Ecto neural progenitor cell (in vitro differentiated cells): Measurements from ENCODE around the gene CD82.

ENCODE experiments used
- DNase-seq: peaks from one replicate; pipeline ENCODE4 v3.0.0-alpha.2; 2018; ENCODE audit warnings: low spot score

CD82 gene

DNA sequence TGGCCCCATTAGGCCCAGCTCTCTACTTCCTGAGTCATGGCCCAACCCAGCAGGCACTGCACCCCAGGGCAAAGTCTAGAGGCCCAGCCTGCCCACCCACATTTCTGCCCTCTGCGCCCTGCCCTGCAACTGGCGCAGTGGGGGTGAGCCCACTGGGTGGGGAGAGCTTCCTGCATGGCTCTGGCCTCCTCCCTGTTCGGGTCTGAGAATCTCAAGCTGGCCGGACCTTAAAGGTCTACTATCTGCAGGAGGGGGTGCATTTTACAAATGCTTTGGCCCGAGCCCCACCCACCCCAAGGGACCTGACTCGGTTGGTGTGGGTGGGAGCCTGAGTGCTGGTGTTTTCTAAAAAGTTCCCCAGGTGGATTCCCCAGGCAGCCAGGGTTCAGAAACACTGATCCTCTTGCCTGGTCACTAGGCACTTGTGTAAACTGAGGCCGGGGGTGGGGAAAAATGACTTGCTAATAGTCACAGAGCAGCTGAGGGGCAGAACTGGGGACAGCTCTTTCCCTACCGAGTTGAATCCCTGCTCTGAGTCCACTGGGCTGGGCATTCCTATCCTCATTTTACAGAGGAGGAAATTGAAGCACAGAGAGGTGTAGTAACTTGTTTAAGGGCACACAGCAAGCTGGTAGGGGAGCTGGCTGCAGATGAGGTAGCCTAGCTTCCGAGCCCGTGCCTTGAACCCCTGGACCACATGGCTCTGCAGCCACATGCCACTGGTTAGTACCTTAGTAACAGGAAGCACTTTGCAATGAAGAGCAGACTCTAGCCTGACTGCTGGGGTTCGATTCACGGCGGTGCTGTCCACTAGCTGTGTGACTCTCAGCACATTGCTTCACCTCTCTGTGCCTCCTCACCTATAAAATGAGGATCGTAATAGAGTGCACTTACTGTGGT, 36.3 kb downstream of the CD82 start:
- no peak for DNase-seq

GRCh38 chr11:44602891-44603310, 37.4 kb downstream of the CD82 start:
- no peak for DNase-seq

- DNase-seq = no peak
Measured at GRCh38 chr11:44604171-44604581, 38.7 kb downstream of the CD82 start.

GRCh38 chr11:44605068-44605708, 39.7 kb downstream of the CD82 start:
- no peak for DNase-seq

GRCh38 chr11:44605965-44606364, 40.5 kb downstream of the CD82 start:
- no peak for DNase-seq

DNA sequence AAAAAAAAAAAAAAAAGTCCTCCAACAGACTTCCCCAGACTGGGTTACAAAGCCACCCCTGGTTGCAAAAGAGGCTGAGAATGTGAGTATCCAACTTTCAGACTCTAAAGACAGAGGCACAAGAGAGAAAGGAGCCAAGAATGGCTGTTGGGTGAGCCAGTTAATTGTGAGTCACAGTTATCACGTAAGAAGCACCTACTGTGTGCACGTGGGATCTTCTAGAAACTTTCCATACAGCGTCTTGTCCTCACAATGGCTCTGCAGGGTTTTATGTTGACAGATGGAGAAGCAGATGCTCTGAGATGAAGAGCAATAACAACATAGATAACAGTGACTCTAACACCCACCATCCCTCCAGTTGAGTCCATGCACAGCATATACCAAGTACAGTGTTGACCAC, 41.0 kb downstream of the CD82 start:
- no peak for DNase-seq

DNA sequence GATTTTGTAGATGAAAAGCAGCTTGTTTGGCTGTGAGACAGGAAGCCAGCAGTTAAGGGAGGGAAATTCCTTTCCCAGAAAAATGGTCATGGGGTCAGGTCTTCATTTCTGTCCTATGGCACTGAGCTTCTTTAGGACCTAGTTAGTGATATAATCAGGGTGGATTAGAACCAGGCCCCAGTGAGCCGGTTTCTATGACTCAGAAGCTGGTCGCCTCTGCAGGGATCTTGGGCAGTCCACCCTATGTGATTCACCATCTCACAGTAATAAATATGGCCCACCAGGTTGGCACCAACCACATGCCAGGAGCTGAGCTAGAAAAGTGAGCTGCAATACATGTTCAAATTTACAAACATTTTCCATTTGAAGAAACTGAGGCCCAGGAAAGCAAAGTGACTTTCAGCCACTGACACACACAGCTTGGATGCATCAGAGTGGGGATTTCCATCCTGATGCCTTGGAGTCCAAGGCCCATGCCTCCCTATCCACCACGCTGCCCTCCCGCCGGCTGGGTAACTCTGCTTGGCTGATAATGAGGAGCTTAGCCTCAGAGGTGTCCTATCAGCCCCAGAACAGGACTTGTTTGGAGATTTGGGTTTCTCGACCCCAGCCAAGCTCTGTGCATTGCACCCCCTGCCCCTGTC, 42.0 kb downstream of the CD82 start:
- no peak for DNase-seq

- DNase-seq = no peak
Measured at GRCh38 chr11:44607987-44608386, 42.5 kb downstream of the CD82 start.

- no peak for DNase-seq
Measured at GRCh38 chr11:44608651-44608990, 43.2 kb downstream of the CD82 start.

DNA sequence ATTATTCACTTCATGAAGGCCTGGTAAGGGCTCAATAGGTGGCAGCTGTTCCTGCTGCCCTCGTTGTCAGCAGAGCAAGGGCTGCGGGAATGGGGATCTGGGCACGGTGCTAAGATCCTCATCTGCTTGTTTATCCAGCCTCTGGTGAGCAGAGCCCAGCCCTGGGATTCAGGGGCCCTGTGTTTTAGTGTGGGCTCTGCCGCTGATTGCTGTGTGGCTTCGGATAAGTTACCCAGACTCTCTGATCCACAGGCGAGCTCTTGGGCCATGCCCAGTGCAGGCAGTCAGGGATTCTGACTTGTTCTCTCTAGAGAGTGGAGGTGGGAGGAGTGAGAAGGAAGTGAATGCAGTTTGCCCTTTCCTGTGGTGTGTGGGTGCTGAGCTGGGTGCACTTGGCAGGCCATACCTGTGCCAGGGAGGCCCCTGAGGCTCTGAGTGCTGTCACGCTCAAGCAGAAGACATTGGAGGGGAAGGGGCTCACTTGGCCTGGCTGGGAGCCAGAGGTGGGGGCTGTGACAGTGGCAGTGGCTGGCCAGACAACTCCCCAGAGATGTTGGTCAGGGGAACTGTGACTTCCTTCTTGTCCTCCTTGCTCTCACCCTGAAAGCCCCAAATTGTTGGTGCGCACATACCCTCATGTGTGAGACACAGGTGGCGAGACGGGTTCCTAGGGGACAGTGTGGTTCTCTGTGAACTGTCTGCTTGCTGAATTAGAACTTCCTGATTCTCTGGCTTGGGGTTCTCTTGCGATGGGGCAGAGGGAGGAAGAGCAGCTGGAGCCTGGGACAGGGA, 43.7 kb downstream of the CD82 start:
- no peak for DNase-seq

- no peak for DNase-seq
Measured at GRCh38 chr11:44609783-44610155, 44.3 kb downstream of the CD82 start.

DNA sequence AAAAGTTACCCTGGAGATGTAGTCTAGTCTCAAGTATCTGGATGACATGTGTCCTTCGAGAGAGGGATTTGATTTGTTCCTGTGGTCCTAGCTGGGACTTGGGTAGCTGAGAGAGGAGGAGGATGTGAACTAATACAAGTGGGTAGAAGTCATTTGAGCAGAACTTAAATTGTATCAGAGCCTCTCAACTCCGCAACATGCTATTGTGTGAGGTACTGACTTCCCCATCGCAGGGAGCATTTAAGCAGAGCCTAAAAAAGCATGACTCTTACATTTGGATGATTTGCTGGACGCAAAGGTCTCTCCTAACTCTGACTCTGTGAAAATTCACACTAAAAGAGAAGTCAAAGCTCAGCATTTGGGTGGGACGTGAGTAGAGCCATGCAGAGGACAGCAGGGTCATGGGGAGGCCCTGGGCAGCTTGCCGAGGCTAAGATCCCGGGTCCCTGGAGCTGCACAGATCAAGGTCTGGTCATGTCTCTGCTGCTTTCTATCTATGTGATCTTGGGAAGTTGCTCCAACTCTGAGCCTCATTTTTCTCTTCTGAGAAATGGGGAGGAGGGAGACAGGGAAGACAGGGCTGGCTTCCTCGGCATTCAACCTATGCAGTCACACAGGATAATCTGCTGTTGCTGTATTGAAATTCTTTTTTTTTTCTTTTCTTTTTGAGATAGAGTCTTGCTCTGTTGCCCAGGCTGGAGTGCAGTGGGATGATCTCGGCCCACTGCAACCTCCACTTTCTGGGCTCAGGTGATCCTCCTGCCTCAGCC, 44.9 kb downstream of the CD82 start:
- no peak for DNase-seq

- no peak for DNase-seq
Measured at GRCh38 chr11:44611088-44611487, 45.6 kb downstream of the CD82 start.

- DNase-seq = no peak
Measured at GRCh38 chr11:44611687-44612434, 46.4 kb downstream of the CD82 start.

- DNase-seq = no peak
Measured at GRCh38 chr11:44613153-44613552, 47.7 kb downstream of the CD82 start.

DNA sequence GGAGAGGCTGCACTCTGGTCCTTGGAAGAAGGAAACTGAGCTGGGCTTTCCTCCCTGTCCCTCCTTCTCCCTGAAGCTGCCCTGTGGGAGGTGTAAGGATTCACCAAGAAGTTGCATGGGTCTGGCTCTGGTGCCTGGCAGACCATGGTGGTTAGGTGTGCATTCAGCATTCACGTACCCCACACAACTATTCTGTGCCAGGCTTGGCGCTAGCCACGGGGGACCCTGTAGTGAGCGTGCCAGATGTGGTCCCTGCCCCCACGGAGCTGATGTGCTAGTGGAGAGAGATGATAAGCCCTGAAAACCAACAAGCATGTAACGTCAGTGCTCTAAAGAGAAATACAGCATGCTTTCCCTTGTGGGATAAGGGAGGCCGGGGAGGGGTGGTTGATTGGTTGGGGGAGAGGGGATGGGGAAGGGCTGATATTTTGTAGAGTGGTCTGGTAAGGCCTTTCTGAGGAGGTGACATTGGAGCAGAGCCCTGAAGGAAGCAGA, 48.9 kb downstream of the CD82 start:
- DNase-seq = no peak

GRCh38 chr11:44615041-44615755, 49.7 kb downstream of the CD82 start:
- no peak for DNase-seq

- no peak for DNase-seq
Measured at GRCh38 chr11:44615913-44616791, 50.7 kb downstream of the CD82 start.
